Measurements from ENCODE around the gene BTF3. TPM values are rescaled to one million over a fixed set of nuclear protein-coding genes. Genes with fewer than 3 reads are reported as not detected.
A peak's percentile ranks its signal among the peaks of the same experiment; 100 is the strongest.

BTF3 gene
- total RNA-seq, 1 experiment from 2014 or later, result 861 TPM

GRCh38 chr5:73488806-73489205 is 9.4 kb upstream of the BTF3 start:
- no peak for TF ChIP-seq CTCF (conservative IDR thresholded peaks at IDR 0.05)
- no peak overlapping the region for H3K4me2 ChIP-seq (ENCODE audit: insufficient read depth, insufficient read length, low read length)
- H3K23ac ChIP-seq (ENCODE audit: insufficient read length, low read depth, low read length), result no peak overlapping the region
- Mint-ChIP-seq H3K4me1 (peaks cover 51 to 68% of the 10 kb centered on the region in 2 experiments), H3K27ac (peak overlapping the region; percentile 96 to 99 (median 99)), H3K9me3 (peaks cover 0 to 3% of the 10 kb centered on the region in 2 experiments; a peak in 1 of 5 replicates), H3K27me3 (ENCODE audit: low read depth) (peaks cover 2% of the 10 kb centered on the region; the same call in 1 of the 2 replicates), H3K4me3 (peak overlapping the region in 1 of 2 experiments; percentile 24; a peak in 2 of 5 replicates), H3K36me3 (ENCODE audit: insufficient read depth in 1 of 3, low read depth in 3 of 3) (peaks cover 0 to 4% (median 0%) of the 10 kb centered on the region in 3 experiments; a peak in 2 of 7 replicates)
- WGBS (ENCODE audit: extremely low coverage, insufficient read length, low lambda C conversion rate), result no CpG with 5 or more reads among the region's 3 CpGs
- no peak overlapping the region for H3K9ac ChIP-seq (ENCODE audit: extremely low read depth, insufficient read length, low read length)
- peak overlapping the region; percentile 58 for H4K5ac ChIP-seq (ENCODE audit: insufficient read length, low read depth, low read length)
- no peak overlapping the region for H3K56ac ChIP-seq (ENCODE audit: insufficient read length, low read depth, low read length)
- no peaks in the 10 kb centered on the region for H3K79me2 ChIP-seq (ENCODE audit: insufficient read depth, low read length)
- H3K27ac ChIP-seq (ENCODE audit: insufficient read length, low read depth, low read length), result peak overlapping the region; percentile 98
- no peak overlapping the region for H2AFZ ChIP-seq (ENCODE audit: low read length)
- no peak overlapping the region; the same call in 1 of the 2 replicates for H3K14ac ChIP-seq (ENCODE audit: insufficient read depth, low read length)
- H3K9me3 ChIP-seq (ENCODE audit: control insufficient read depth, low read depth, low read length), result no peaks in the 10 kb centered on the region
- no peaks in the 10 kb centered on the region for H4K20me1 ChIP-seq (ENCODE audit: control insufficient read depth, insufficient read depth, insufficient read length)
- no peaks in the 10 kb centered on the region for H3K79me1 ChIP-seq (ENCODE audit: insufficient read depth, low read depth, low read length, poor library complexity, severe bottlenecking)
- no peak overlapping the region for H2BK120ac ChIP-seq (ENCODE audit: low read depth, low read length, poor library complexity, severe bottlenecking)
- H4K91ac ChIP-seq (ENCODE audit: insufficient read length, low read depth, low read length), result no peak overlapping the region
- H3K4me1 ChIP-seq (ENCODE audit: insufficient read depth, low read length), result peaks cover 19% of the 10 kb centered on the region; the same call in 1 of the 2 replicates
- H4K8ac ChIP-seq (replicated peaks; ENCODE audit: insufficient read length, low read depth, low read length), result no peak overlapping the region
- no peak for DNase-seq
- peak overlapping the region; percentile 63 for H3K18ac ChIP-seq (ENCODE audit: insufficient read length, low read depth, low read length)
- peak overlapping the region; percentile 88 for H3T11ph ChIP-seq (ENCODE audit: low read length)
- 0 out of 2 replicates have a peak overlapping the region, but pooled peaks have one; percentile 29 for H2BK15ac ChIP-seq (ENCODE audit: low read depth, low read length)
- H3K4ac ChIP-seq (ENCODE audit: low read depth, low read length), result no peak overlapping the region
- H3K23me2 ChIP-seq (ENCODE audit: insufficient read length, low read depth, low read length, poor library complexity, severe bottlenecking), result no peaks in the 10 kb centered on the region
- H2AK5ac ChIP-seq (ENCODE audit: insufficient read length, low read length), result no peak overlapping the region
- peak overlapping the region; percentile 84 for H2BK20ac ChIP-seq (ENCODE audit: low read depth, low read length, poor library complexity, severe bottlenecking)
- H3K27me3 ChIP-seq (ENCODE audit: insufficient read depth, low read length), result no peaks in the 10 kb centered on the region
- no peak overlapping the region for H2BK5ac ChIP-seq (ENCODE audit: insufficient read length, low read length)
- H2BK12ac ChIP-seq (ENCODE audit: insufficient read length, low read depth, low read length), result peak overlapping the region; percentile 86

Measured in H9 (cell line).